ENCODE measurements around the gene PAQR7.

PAQR7 gene

DNA sequence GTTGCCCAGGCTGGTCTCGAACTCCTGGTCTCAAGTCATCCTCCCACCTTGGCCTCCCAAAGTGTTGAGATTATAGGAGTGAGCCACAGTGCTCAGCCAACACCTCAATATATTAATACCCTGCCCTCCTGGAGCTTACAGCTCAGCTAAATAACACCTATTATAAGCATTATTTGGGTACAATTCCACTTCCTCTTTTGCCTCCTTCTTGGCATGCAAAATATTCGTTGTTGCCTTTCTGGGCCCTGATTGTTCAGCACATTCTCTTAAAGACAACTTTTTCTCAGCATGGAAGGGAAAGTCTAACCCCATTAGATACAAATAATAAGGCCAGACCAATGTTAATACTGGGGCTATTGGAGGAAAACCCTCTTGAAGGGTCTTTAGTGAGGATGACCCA, 2.8 kb downstream of the PAQR7 start:
- H3K4me3 ChIP-seq (ENCODE audit: low read length) = no peak overlapping the region
- H4K5ac ChIP-seq (ENCODE audit: low read length) = no peak overlapping the region
- H4K8ac ChIP-seq (ENCODE audit: low read depth, low read length) = no peak overlapping the region
- H3K4me2 ChIP-seq (ENCODE audit: low read length) = no peak overlapping the region
- H3K27ac ChIP-seq (ENCODE audit: low read depth, low read length) = no peak overlapping the region
- H3K4me1 ChIP-seq (ENCODE audit: control insufficient read depth, low read depth, low read length) = peaks cover 6% of the 10 kb centered on the region
- no peak overlapping the region for H3K9ac ChIP-seq (ENCODE audit: low read length)
- H3K27me3 ChIP-seq (ENCODE audit: insufficient read depth, low read length, poor library complexity) = no peaks in the 10 kb centered on the region
- no peaks in the 10 kb centered on the region for H3K79me1 ChIP-seq (ENCODE audit: low read length)
- no peak for DNase-seq
- H3K36me3 ChIP-seq (ENCODE audit: control insufficient read depth, insufficient read depth, low read length) = no peaks in the 10 kb centered on the region
- no CpG with 5 or more reads among the region's 2 CpGs for WGBS (ENCODE audit: extremely low coverage, insufficient coverage, low lambda C conversion rate)
- no peak overlapping the region for H2BK120ac ChIP-seq (ENCODE audit: low read depth, low read length)
- H3K79me2 ChIP-seq (ENCODE audit: control insufficient read depth, insufficient read depth, low read length) = no peaks in the 10 kb centered on the region
- H2BK5ac ChIP-seq (ENCODE audit: low read length) = no peak overlapping the region
- H2BK15ac ChIP-seq (replicated peaks; ENCODE audit: low read depth) = no peak overlapping the region
- no peak overlapping the region for H3K56ac ChIP-seq (ENCODE audit: low read length)
- no peak overlapping the region for H3K4ac ChIP-seq (ENCODE audit: low read depth, low read length)
- H3K18ac ChIP-seq (ENCODE audit: low read length) = no peak overlapping the region
- H3K23ac ChIP-seq (ENCODE audit: low read length) = no peak overlapping the region
- no peak overlapping the region for H2AK5ac ChIP-seq (ENCODE audit: low read length)

DNA sequence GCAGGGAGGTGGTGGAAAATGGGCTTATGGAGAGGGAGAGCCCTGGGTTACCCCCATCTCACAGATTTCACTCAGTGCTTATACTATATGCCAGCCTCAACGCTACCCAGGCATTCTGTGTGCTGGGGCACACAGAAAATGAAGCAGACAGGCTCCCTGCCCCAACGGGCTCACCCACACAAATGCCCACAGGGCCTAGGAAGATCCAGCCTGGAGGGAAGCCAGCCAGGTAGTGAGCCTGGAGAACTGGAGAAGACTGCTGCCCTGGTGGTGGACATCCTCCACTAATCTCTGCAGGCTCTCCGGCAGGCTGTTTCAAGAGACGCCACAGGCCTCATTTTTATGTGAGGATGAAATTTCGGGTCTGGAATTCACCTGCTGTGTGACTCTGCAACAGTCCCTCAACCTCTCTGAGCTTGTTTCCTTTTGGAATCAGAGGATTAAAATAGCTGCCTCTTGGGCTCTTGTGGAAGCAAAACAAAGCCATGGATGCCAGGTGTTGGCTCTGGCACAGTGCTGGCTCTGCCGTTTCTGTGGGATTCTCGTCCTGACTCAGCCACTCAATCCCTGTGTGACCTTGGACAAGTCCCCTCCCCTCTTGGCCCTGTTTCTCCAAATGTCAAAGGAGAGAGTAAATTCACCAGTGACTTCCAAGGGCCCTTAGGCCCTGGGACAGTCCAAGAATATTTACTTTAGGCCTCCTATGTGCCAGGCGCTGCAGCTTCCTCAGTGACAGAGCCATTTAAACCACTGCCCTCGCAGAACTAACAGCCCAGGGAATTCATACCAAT, 3.6 kb downstream of the PAQR7 start:
- Histone ChIP-seq H2BK120ac (ENCODE audit: low read depth, low read length) (no peak overlapping the region), H2AK5ac (ENCODE audit: low read length) (no peak overlapping the region), H3K79me1 (ENCODE audit: low read length) (no peaks in the 10 kb centered on the region), H3K27me3 (ENCODE audit: insufficient read depth, low read length, poor library complexity) (no peaks in the 10 kb centered on the region), H3K27ac (ENCODE audit: low read depth, low read length) (no peak overlapping the region), H3K4me2 (ENCODE audit: low read length) (no peak overlapping the region), H3K4me1 (ENCODE audit: control insufficient read depth, low read depth, low read length) (peaks cover 7% of the 10 kb centered on the region), H3K79me2 (ENCODE audit: control insufficient read depth, insufficient read depth, low read length) (no peaks in the 10 kb centered on the region), H3K56ac (ENCODE audit: low read length) (no peak overlapping the region), H3K4me3 (ENCODE audit: low read length) (no peak overlapping the region), H4K8ac (ENCODE audit: low read depth, low read length) (no peak overlapping the region), H2BK15ac (replicated peaks; ENCODE audit: low read depth) (no peak overlapping the region), H3K36me3 (ENCODE audit: control insufficient read depth, insufficient read depth, low read length) (no peaks in the 10 kb centered on the region), H3K9ac (ENCODE audit: low read length) (no peak overlapping the region), H4K5ac (ENCODE audit: low read length) (no peak overlapping the region), H3K18ac (ENCODE audit: low read length) (no peak overlapping the region), H2BK5ac (ENCODE audit: low read length) (no peak overlapping the region), H3K4ac (ENCODE audit: low read depth, low read length) (no peak overlapping the region), H3K23ac (ENCODE audit: low read length) (no peak overlapping the region)
- WGBS (ENCODE audit: extremely low coverage, insufficient coverage, low lambda C conversion rate) = no CpG with 5 or more reads among the region's 9 CpGs
- DNase-seq = no peak

DNA sequence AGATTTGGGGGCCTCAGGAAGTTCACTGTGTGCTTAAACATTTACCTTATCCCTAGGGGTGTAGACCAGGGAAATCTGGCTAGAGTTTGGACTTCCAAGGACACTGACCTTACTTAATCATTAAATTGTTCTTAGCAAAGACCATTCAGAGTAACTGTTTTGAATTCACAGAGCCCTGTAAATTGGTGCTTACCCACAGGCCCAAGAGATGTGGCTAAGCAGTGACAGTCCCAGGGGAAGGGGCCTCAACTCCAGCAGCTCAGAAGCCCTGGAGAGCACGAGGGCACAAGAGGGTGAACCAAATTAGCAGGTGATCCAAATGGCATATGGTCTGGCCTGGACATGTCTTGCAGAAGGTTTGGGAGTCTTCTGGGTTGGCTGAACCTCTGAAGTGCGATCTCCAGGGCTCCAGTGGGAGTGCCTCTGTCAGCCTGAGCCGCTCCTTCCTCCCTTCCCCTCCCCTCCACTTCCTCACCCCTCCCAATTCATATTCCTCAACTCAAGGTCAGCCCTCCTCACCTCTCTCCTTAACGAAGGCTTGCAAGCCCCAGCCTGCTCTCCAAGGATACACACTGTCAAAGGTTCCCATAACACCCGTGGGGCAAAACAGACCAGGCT, 4.3 kb downstream of the PAQR7 start:
- Histone ChIP-seq H3K56ac (ENCODE audit: low read length) (peak overlapping the region; percentile 51), H3K4me1 (ENCODE audit: control insufficient read depth, low read depth, low read length) (peaks cover 7% of the 10 kb centered on the region)
- DNase-seq = peak; percentile 12

DNA sequence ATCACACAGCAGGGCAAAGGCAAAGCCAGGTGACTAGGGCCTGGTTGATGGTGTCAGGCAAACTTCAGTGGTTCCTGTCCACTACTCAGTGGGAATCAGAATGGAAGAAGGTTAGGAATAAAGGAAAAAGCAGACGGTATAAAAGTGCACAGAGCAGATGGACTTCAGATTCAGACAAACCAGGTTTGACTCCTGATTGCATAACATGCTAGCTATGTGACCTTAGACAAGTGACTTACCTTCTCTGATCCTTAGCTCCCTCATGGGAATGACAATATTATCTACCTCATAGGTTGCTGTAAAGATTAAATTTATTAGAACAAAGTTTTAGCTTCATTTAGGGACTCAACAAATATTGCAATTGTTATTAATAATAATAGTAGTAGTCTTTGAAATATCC, 4.9 kb downstream of the PAQR7 start:
- no peak for DNase-seq
- no peak overlapping the region for H2AK5ac ChIP-seq (ENCODE audit: low read length)
- no peak overlapping the region for H4K8ac ChIP-seq (ENCODE audit: low read depth, low read length)
- H3K36me3 ChIP-seq (ENCODE audit: control insufficient read depth, insufficient read depth, low read length) = no peaks in the 10 kb centered on the region
- no peaks in the 10 kb centered on the region for H3K27me3 ChIP-seq (ENCODE audit: insufficient read depth, low read length, poor library complexity)
- no peaks in the 10 kb centered on the region for H3K79me2 ChIP-seq (ENCODE audit: control insufficient read depth, insufficient read depth, low read length)
- no peak overlapping the region for H3K18ac ChIP-seq (ENCODE audit: low read length)
- no peak overlapping the region for H2BK120ac ChIP-seq (ENCODE audit: low read depth, low read length)
- H2BK5ac ChIP-seq (ENCODE audit: low read length) = no peak overlapping the region
- H3K56ac ChIP-seq (ENCODE audit: low read length) = no peak overlapping the region
- WGBS (ENCODE audit: extremely low coverage, insufficient coverage, low lambda C conversion rate) = no CpG with 5 or more reads among the region's 1 CpG
- no peak overlapping the region for H3K9ac ChIP-seq (ENCODE audit: low read length)
- H3K27ac ChIP-seq (ENCODE audit: low read depth, low read length) = no peak overlapping the region
- no peak overlapping the region for H3K4me2 ChIP-seq (ENCODE audit: low read length)
- no peaks in the 10 kb centered on the region for H3K79me1 ChIP-seq (ENCODE audit: low read length)
- no peak overlapping the region for H3K4me3 ChIP-seq (ENCODE audit: low read length)
- H3K23ac ChIP-seq (ENCODE audit: low read length) = no peak overlapping the region
- peaks cover 5% of the 10 kb centered on the region for H3K4me1 ChIP-seq (ENCODE audit: control insufficient read depth, low read depth, low read length)
- no peak overlapping the region for H3K4ac ChIP-seq (ENCODE audit: low read depth, low read length)
- no peak overlapping the region for H4K5ac ChIP-seq (ENCODE audit: low read length)
- no peak overlapping the region for H2BK15ac ChIP-seq (replicated peaks; ENCODE audit: low read depth)

More for the DNA sequence above, 4.3 kb downstream of the PAQR7 start:
- Histone ChIP-seq H2BK15ac (replicated peaks; ENCODE audit: low read depth) (no peak overlapping the region), H2AK5ac (ENCODE audit: low read length) (no peak overlapping the region), H3K4ac (ENCODE audit: low read depth, low read length) (no peak overlapping the region), H2BK5ac (ENCODE audit: low read length) (no peak overlapping the region), H3K18ac (ENCODE audit: low read length) (no peak overlapping the region), H3K27me3 (ENCODE audit: insufficient read depth, low read length, poor library complexity) (no peaks in the 10 kb centered on the region), H3K36me3 (ENCODE audit: control insufficient read depth, insufficient read depth, low read length) (no peaks in the 10 kb centered on the region), H3K9ac (ENCODE audit: low read length) (no peak overlapping the region), H2BK120ac (ENCODE audit: low read depth, low read length) (no peak overlapping the region), H3K4me2 (ENCODE audit: low read length) (no peak overlapping the region), H3K79me2 (ENCODE audit: control insufficient read depth, insufficient read depth, low read length) (no peaks in the 10 kb centered on the region), H3K79me1 (ENCODE audit: low read length) (no peaks in the 10 kb centered on the region), H3K27ac (ENCODE audit: low read depth, low read length) (no peak overlapping the region), H3K4me3 (ENCODE audit: low read length) (no peak overlapping the region), H4K8ac (ENCODE audit: low read depth, low read length) (no peak overlapping the region), H4K5ac (ENCODE audit: low read length) (no peak overlapping the region), H3K23ac (ENCODE audit: low read length) (no peak overlapping the region)
- no CpG with 5 or more reads among the region's 5 CpGs for WGBS (ENCODE audit: extremely low coverage, insufficient coverage, low lambda C conversion rate)

DNA sequence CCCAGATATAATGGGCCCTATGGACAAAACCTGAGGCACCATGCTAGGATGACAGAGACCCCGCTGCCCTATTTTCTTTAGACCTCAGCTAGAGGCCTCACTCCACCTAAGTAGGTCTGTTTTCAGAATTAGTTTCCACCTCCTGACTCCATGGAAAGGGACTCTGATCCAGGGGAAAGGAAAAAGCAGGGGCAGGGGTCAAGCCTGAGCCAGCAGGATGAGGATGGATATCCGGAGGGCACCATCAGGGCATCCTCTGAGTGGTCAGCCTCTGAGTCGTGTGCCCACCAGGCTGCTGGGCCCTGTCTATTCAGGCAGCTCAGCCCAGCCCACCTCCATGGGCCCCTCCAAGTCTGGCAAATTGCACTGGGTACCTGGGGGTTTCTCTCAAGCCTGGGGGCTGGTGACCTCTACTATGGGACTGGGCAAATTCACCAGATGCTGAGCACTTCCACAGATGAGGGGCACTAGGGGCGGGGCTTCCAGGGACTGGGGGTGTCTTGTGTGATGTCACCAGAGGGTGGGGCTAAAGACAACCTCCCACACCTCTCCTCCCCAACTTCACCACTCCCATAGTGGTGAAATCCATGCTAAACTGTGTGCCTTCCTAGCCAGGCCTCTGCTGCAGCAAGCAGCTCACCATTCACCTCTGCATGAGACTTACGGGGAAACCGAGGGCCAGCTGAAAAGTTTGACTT, 5.5 kb downstream of the PAQR7 start:
- H3K27ac ChIP-seq (ENCODE audit: low read depth, low read length) = no peak overlapping the region
- H3K79me1 ChIP-seq (ENCODE audit: low read length) = no peaks in the 10 kb centered on the region
- no peaks in the 10 kb centered on the region for H3K27me3 ChIP-seq (ENCODE audit: insufficient read depth, low read length, poor library complexity)
- no peak overlapping the region for H2AK5ac ChIP-seq (ENCODE audit: low read length)
- WGBS (ENCODE audit: extremely low coverage, insufficient coverage, low lambda C conversion rate) = no CpG with 5 or more reads among the region's 6 CpGs
- no peak overlapping the region for H3K4me2 ChIP-seq (ENCODE audit: low read length)
- no peak overlapping the region for H2BK15ac ChIP-seq (replicated peaks; ENCODE audit: low read depth)
- no peaks in the 10 kb centered on the region for H3K79me2 ChIP-seq (ENCODE audit: control insufficient read depth, insufficient read depth, low read length)
- H3K56ac ChIP-seq (ENCODE audit: low read length) = no peak overlapping the region
- DNase-seq = no peak
- H3K18ac ChIP-seq (ENCODE audit: low read length) = no peak overlapping the region
- no peaks in the 10 kb centered on the region for H3K36me3 ChIP-seq (ENCODE audit: control insufficient read depth, insufficient read depth, low read length)
- H3K9ac ChIP-seq (ENCODE audit: low read length) = no peak overlapping the region
- H3K4ac ChIP-seq (ENCODE audit: low read depth, low read length) = no peak overlapping the region
- no peak overlapping the region for H3K4me3 ChIP-seq (ENCODE audit: low read length)
- H3K23ac ChIP-seq (ENCODE audit: low read length) = no peak overlapping the region
- no peak overlapping the region for H4K5ac ChIP-seq (ENCODE audit: low read length)
- H4K8ac ChIP-seq (ENCODE audit: low read depth, low read length) = no peak overlapping the region
- H2BK5ac ChIP-seq (ENCODE audit: low read length) = no peak overlapping the region
- no peak overlapping the region for H2BK120ac ChIP-seq (ENCODE audit: low read depth, low read length)
- H3K4me1 ChIP-seq (ENCODE audit: control insufficient read depth, low read depth, low read length) = peaks cover 5% of the 10 kb centered on the region

All from mesendoderm (in vitro differentiated cells).